GM03348 (cell line): ENCODE data around the gene CEP112.

ENCODE experiments used
- DNase-seq: peaks from one replicate; pipeline ENCODE4 v3.0.0; 2012; ENCODE audit warnings: low spot score

Gene CEP112

GRCh38 chr17:65678546-65678945, 513.4 kb downstream of the CEP112 start:
- peak; percentile 14 for DNase-seq

- peak; percentile 32 for DNase-seq
These were observed 514.0 kb downstream of the CEP112 start for GRCh38 chr17:65677932-65678331.

GRCh38 chr17:65674246-65675045, 517.5 kb downstream of the CEP112 start:
- peak; percentile 24 for DNase-seq

- no peak for DNase-seq
These were observed 521.1 kb downstream of the CEP112 start for GRCh38 chr17:65670667-65671371.

- no peak for DNase-seq
These were observed 523.7 kb downstream of the CEP112 start for GRCh38 chr17:65668211-65668610.

- DNase-seq = no peak
These were observed 524.3 kb downstream of the CEP112 start for GRCh38 chr17:65667656-65668055.

GRCh38 chr17:65666876-65667321, 525.0 kb downstream of the CEP112 start:
- DNase-seq = peak; percentile 26

- DNase-seq = no peak
These were observed 526.0 kb downstream of the CEP112 start for GRCh38 chr17:65665966-65666365.

GRCh38 chr17:65664696-65665095, 527.2 kb downstream of the CEP112 start:
- no peak for DNase-seq

- DNase-seq = no peak
These were observed 527.7 kb downstream of the CEP112 start for GRCh38 chr17:65664266-65664665.

- peak; percentile 86 for DNase-seq
These were observed 529.7 kb downstream of the CEP112 start for GRCh38 chr17:65662196-65662595.

GRCh38 chr17:65660947-65661346, 531.0 kb downstream of the CEP112 start:
- DNase-seq = peak; percentile 36

- DNase-seq = no peak
These were observed 531.9 kb downstream of the CEP112 start for GRCh38 chr17:65660078-65660477.

- DNase-seq = no peak
These were observed 532.4 kb downstream of the CEP112 start for GRCh38 chr17:65659512-65659911.

- DNase-seq = no peak
These were observed 534.6 kb downstream of the CEP112 start for GRCh38 chr17:65657251-65657828.

- no peak for DNase-seq
These were observed 535.3 kb downstream of the CEP112 start for GRCh38 chr17:65656390-65657250.

- DNase-seq = no peak
These were observed 536.2 kb downstream of the CEP112 start for GRCh38 chr17:65655706-65656105.

- no peak for DNase-seq
These were observed 547.4 kb downstream of the CEP112 start for GRCh38 chr17:65644545-65644944.

GRCh38 chr17:65638221-65638975, 553.5 kb downstream of the CEP112 start:
- no peak for DNase-seq

GRCh38 chr17:65637786-65638185, 554.1 kb downstream of the CEP112 start:
- DNase-seq = no peak

- no peak for DNase-seq
These were observed 557.4 kb downstream of the CEP112 start for GRCh38 chr17:65634533-65634932.
